Ovary (tissue), 3 donors: ENCODE measurements around the gene FBXW8.

Experiments used
- CTCF ChIP-seq, 3 donors: fragments of 450-650 bp in 2 of 3; fragments of 200-600 bp in 1 of 3; IDR thresholded peaks; one replicate each; pipeline versions ENCODE4 v1.5.1 to v1.8.0; 2016 to 2022; ENCODE audit warnings: antibody characterized with exemption in 3 of 3, mild to moderate bottlenecking in 1 of 3
- EP300 ChIP-seq: sonication (generic); formaldehyde crosslinking; IDR thresholded peaks from one replicate; pipeline ENCODE4 v1.6.1; 2017; ENCODE audit warnings: antibody characterized with exemption
- POLR2A ChIP-seq: fragments of 450-650 bp; IDR thresholded peaks from one replicate; pipeline ENCODE4 v1.6.1; 2017; ENCODE audit warnings: antibody characterized with exemption, mild to moderate bottlenecking, moderate library complexity
- donor health status: DM: no; HTN: no; CAD: no.

GRCh38 chr12:117073611-117074010 is 162.9 kb downstream of the FBXW8 start:
- TF ChIP-seq CTCF (IDR thresholded peaks at IDR 0.05) (no peak), POLR2A (no peak), EP300 (no peak)
